ENCODE measurements around the gene MDC1.

- TF ChIP-seq CEBPB (IDR thresholded peaks at IDR 0.05; ENCODE audit: low read depth) (no peak), ZFX (IDR thresholded peaks at IDR 0.05) (no peak), CTCF (IDR thresholded peaks at IDR 0.05 in 2 of 3, conservative IDR thresholded peaks at IDR 0.05 in 1 of 3; ENCODE audit: borderline replicate concordance in 1 of 3, insufficient read depth in 1 of 3, low read depth in 2 of 3, low read length in 2 of 3) (no peak), POLR2AphosphoS5 (IDR thresholded peaks at IDR 0.05; ENCODE audit: low read depth, low read length) (no peak), POLR2A (IDR thresholded peaks at IDR 0.05; ENCODE audit: borderline replicate concordance, extremely low read depth, insufficient read depth, insufficient read length) (no peak), EZH2 (IDR thresholded peaks at IDR 0.05) (no peak)
Measured at GRCh38 chr6:30655743-30656094, 61.4 kb downstream of the MDC1 start.
